Endothelial cell of umbilical vein (primary cell): ENCODE measurements around the gene FNBP1L. TPM values are rescaled to one million over a fixed set of nuclear protein-coding genes. Genes with fewer than 3 reads are reported as not detected.

Experiments
- BruUV-seq: library from RNA; stranded (reverse); fragments of 400-500 nt; replicated peaks from 2 replicates; lab custom pipeline; 2021; lab: Mats Ljungman, UMichigan
- CTCF ChIA-PET: fragments of 300-600, 350-600 bp; sonication (Branson Sonifier 250); formaldehyde crosslinking; loops from one replicate; lab custom pipeline; 2021; ENCODE audit warnings: antibody characterized with exemption, inconsistent platforms; lab: Charles Lee
- POLR2A ChIA-PET: fragments of 300-600, 350-600 bp; sonication (Branson Sonifier 250); formaldehyde crosslinking; loops from one replicate; lab custom pipeline; 2021; ENCODE audit warnings: antibody characterized with exemption, inconsistent platforms; lab: Charles Lee
- DNase-seq: peaks from one replicate; pipeline ENCODE4 v3.0.0-alpha.2; 2011; ENCODE audit warnings: low read depth, low spot score
- FAIRE-seq: peaks from 2 replicates; lab custom pipeline; 2011; peaks lifted over from hg19 to GRCh38; lab: Jason Lieb, UNC
- H2AFZ ChIP-seq: 2 replicates; pipeline ENCODE4 v1.6.0; 2012; ENCODE audit warnings: low read depth, low read length, control low read depth, inconsistent platforms
- H3K27ac ChIP-seq: 2 replicates; pipeline ENCODE4 v1.5.1; 2011; ENCODE audit warnings: low read depth, mild to moderate bottlenecking, control low read depth, low read length, moderate library complexity; ENCODE audit not compliant: insufficient read depth
- H3K27me3 ChIP-seq, 2 experiments: 2 replicates each; pipeline versions ENCODE4 v1.6.0 to v1.6.1; 2011; ENCODE audit warnings: low read length in 2 of 2, mixed read lengths in 1 of 2; ENCODE audit not compliant: control insufficient read depth in 2 of 2, insufficient read depth in 2 of 2
- H3K36me3 ChIP-seq, 2 experiments: 2 replicates in 1 of 2; 3 replicates in 1 of 2; pipeline ENCODE4 v1.5.1; 2011; ENCODE audit warnings: low read length in 2 of 2, mild to moderate bottlenecking in 1 of 2, moderate library complexity in 1 of 2; ENCODE audit not compliant: control insufficient read depth in 2 of 2, insufficient read depth in 2 of 2; ENCODE audit errors: extremely low read depth in 1 of 2
- H3K4me1 ChIP-seq: 3 replicates; pipeline ENCODE4 v1.5.1; 2011; ENCODE audit warnings: mild to moderate bottlenecking, low read length; ENCODE audit not compliant: control insufficient read depth, insufficient read depth; ENCODE audit errors: extremely low read depth
- H3K4me2 ChIP-seq: 2 replicates; pipeline ENCODE4 v1.6.1; 2011; ENCODE audit warnings: low read length, control low read depth, mixed read lengths; ENCODE audit not compliant: insufficient read depth
- H3K4me3 ChIP-seq, 3 experiments: fragments of 200-600 bp in 1 of 3; sonication (generic), shearing (Covaris generic) in 1 of 3; replicated peaks in 1 of 3; 2 replicates each; pipeline ENCODE4 v1.5.1; 2011 to 2016; ENCODE audit warnings: control low read depth in 3 of 3, low read length in 3 of 3, mild to moderate bottlenecking in 2 of 3, inconsistent platforms in 1 of 3, low read depth in 1 of 3, moderate library complexity in 1 of 3; ENCODE audit not compliant: insufficient read depth in 1 of 3
- H3K79me2 ChIP-seq: 2 replicates; pipeline ENCODE4 v1.6.0; 2012; ENCODE audit warnings: low read length, inconsistent platforms; ENCODE audit not compliant: control insufficient read depth, insufficient read depth
- H3K9ac ChIP-seq: replicated peaks from 2 replicates; pipeline ENCODE3; 2011; ENCODE audit warnings: low read length, control low read depth; ENCODE audit not compliant: insufficient read depth; ENCODE audit errors: extremely low read depth
- H3K9me1 ChIP-seq: replicated peaks from 3 replicates; pipeline ENCODE4 v1.6.0; 2011; ENCODE audit warnings: mild to moderate bottlenecking, low read length; ENCODE audit not compliant: control insufficient read depth, insufficient read depth; ENCODE audit errors: extremely low read depth
- H3K9me3 ChIP-seq: replicated peaks from 2 replicates; pipeline ENCODE4 v1.5.1; 2012; ENCODE audit warnings: low read length, inconsistent platforms; ENCODE audit not compliant: control insufficient read depth, insufficient read depth
- H4K20me1 ChIP-seq: replicated peaks from 2 replicates; pipeline ENCODE3; 2011; ENCODE audit warnings: mild to moderate bottlenecking, low read length; ENCODE audit not compliant: control insufficient read depth, insufficient read depth; ENCODE audit errors: extremely low read depth
- EZH2 ChIP-seq: IDR thresholded peaks from 2 replicates; pipeline ENCODE4 v1.6.1; 2012; ENCODE audit warnings: borderline replicate concordance, low read depth, mild to moderate bottlenecking, moderate library complexity, low read length, inconsistent platforms; ENCODE audit not compliant: severe bottlenecking
- FOS ChIP-seq: IDR thresholded peaks from 2 replicates; pipeline ENCODE4 v1.6.1; 2011; ENCODE audit warnings: mild to moderate bottlenecking, low read length, moderate library complexity, borderline replicate concordance; ENCODE audit not compliant: insufficient read depth
- GATA2 ChIP-seq: IDR thresholded peaks from 2 replicates; pipeline ENCODE4 v1.7.0; 2011; ENCODE audit warnings: low read depth, mild to moderate bottlenecking, moderate library complexity, mixed read lengths, low read length; ENCODE audit not compliant: insufficient read length, insufficient read depth
- JUN ChIP-seq: IDR thresholded peaks from 2 replicates; pipeline ENCODE4 v1.6.1; 2011; ENCODE audit warnings: borderline replicate concordance, low read depth; ENCODE audit not compliant: insufficient read length, insufficient read depth
- MYC ChIP-seq: IDR thresholded peaks from one replicate; pipeline ENCODE4 v1.6.1; 2011; ENCODE audit warnings: mild to moderate bottlenecking, low read depth, low read length
- POLR2A ChIP-seq: IDR thresholded peaks from 2 replicates; pipeline ENCODE4 v1.6.1; 2012; ENCODE audit warnings: low read depth, mild to moderate bottlenecking, control low read depth, low read length
- POLR2AphosphoS5 ChIP-seq: IDR thresholded peaks from 2 replicates; pipeline ENCODE4 v1.6.1; 2012; ENCODE audit warnings: low read depth, mild to moderate bottlenecking, control low read depth, low read length, moderate library complexity; ENCODE audit not compliant: insufficient read depth
- dilution Hi-C: fragments of 300-500 bp; cut with MboI; formaldehyde crosslinking; loops from one replicate; pipeline ENCODE4 v1.15.0; 2019; ENCODE audit warnings: low sequenced_read_pairs; ENCODE audit not compliant: extremely low pct_ligation_motif_present
- intact Hi-C: fragments of 100-400 bp; cut with micrococcal nuclease; formaldehyde crosslinking; loops from one replicate; pipeline ENCODE4 v1.10.0; 2022
- polyA plus RNA-seq, 4 experiments: library from polyadenylated mRNA; depleted of rRNA in 3 of 4; stranded (reverse) in 3 of 4; unstranded in 1 of 4; fragments of >200 nt; gene quantifications; 2 replicates each; pipeline versions ENCODE4 v1.2.1 to v1.2.3, GENCODE V29; 2011 to 2012; ENCODE audit warnings: missing spikeins in 1 of 4
- total RNA-seq: library from RNA; stranded (reverse); gene quantifications from 2 replicates; pipeline ENCODE4 v1.2.3, GENCODE V29; 2021
- TF ChIP-seq, protein P1 (sequence below), 2 donors: IDR thresholded peaks; 1 replicate in 1 of 2; 2 replicates in 1 of 2; pipeline ENCODE4 v1.5.1; 2011; ENCODE audit warnings: low read length in 2 of 2, mild to moderate bottlenecking in 2 of 2, moderate library complexity in 2 of 2, control low read depth in 1 of 2, inconsistent platforms in 1 of 2, low read depth in 1 of 2; ENCODE audit not compliant: insufficient read depth in 1 of 2; ENCODE audit errors: extremely low read depth in 1 of 2
- TF ChIP-seq, protein P2 (sequence below): IDR thresholded peaks from 2 replicates; pipeline ENCODE4 v1.6.1; 2011; ENCODE audit not compliant: insufficient read depth, insufficient read length

The FNBP1L gene
- total and polyA plus RNA-seq, 2 donors (not counting 3 experiments of a cell fraction or from before 2014, with no cell fraction given), result 28.1 to 56.4 TPM

DNA sequence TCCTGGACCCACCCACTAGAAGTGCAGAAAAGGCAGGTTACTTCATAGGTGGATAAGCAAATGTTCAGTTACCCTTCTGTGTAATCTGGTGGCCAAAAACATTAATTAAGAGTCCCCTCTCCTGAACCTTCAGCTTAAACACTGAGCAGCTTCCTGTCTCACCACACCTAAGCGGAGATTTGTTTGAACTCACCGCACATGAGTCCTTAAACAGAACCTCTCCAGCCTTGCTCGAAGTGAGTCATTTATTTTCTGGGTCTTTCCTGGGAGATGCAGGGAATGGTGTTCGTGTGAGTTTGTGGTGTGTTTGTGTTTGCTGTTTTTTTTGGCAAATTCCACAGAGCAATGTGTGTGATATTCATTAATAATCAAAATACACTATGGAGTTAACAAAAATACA is 7.6 kb upstream of the FNBP1L start:
- TF ChIP-seq MYC (no peak), GATA2 (no peak), FOS (no peak), POLR2AphosphoS5 (no peak), POLR2A (no peak), EZH2 (no peak), JUN (no peak)
- TF ChIP-seq, protein P1, sequence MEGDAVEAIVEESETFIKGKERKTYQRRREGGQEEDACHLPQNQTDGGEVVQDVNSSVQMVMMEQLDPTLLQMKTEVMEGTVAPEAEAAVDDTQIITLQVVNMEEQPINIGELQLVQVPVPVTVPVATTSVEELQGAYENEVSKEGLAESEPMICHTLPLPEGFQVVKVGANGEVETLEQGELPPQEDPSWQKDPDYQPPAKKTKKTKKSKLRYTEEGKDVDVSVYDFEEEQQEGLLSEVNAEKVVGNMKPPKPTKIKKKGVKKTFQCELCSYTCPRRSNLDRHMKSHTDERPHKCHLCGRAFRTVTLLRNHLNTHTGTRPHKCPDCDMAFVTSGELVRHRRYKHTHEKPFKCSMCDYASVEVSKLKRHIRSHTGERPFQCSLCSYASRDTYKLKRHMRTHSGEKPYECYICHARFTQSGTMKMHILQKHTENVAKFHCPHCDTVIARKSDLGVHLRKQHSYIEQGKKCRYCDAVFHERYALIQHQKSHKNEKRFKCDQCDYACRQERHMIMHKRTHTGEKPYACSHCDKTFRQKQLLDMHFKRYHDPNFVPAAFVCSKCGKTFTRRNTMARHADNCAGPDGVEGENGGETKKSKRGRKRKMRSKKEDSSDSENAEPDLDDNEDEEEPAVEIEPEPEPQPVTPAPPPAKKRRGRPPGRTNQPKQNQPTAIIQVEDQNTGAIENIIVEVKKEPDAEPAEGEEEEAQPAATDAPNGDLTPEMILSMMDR (IDR thresholded peaks at IDR 0.05; ENCODE audit: extremely low read depth in 1 of 2, insufficient read depth in 1 of 2, low read depth in 1 of 2, low read length in 2 of 2), result no peak
- TF ChIP-seq, protein P2, sequence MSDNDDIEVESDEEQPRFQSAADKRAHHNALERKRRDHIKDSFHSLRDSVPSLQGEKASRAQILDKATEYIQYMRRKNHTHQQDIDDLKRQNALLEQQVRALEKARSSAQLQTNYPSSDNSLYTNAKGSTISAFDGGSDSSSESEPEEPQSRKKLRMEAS, result no peak
- H3K4me3 ChIP-seq, result no peak overlapping the region
- no peaks in the 10 kb centered on the region for H3K4me1 ChIP-seq
- BruUV-seq, result no TSS peak
- H4K20me1 ChIP-seq, result no peaks in the 10 kb centered on the region
- H3K79me2 ChIP-seq, result no peaks in the 10 kb centered on the region
- no peak overlapping the region for H3K27ac ChIP-seq
- no peak overlapping the region for H3K9ac ChIP-seq
- intact Hi-C loops (no loop called here), dilution Hi-C loops (no loop called here)
- peaks cover 0 to 2% of the 10 kb centered on the region in 2 experiments for H3K27me3 ChIP-seq
- FAIRE-seq (no peak), DNase-seq (no peak)
- CTCF ChIA-PET, result interaction anchor here (1.0 to 1.9 kb wide), 2 partner anchors 374 to 404 kb away, joined by 4 to 7 read pairs; no protein-coding TSS in a partner anchor
- no peaks in the 10 kb centered on the region for H3K9me3 ChIP-seq
- peak overlapping the region; percentile 19 for H2AFZ ChIP-seq
- H3K4me2 ChIP-seq, result no peak overlapping the region
- no peaks in the 10 kb centered on the region for H3K9me1 ChIP-seq
- POLR2A ChIA-PET, result no interaction called here
- no peaks in the 10 kb centered on the region for H3K36me3 ChIP-seq
